Osteocyte (in vitro differentiated cells): ENCODE measurements around the gene RAB44. TPM values are rescaled to one million over a fixed set of nuclear protein-coding genes. Genes with fewer than 3 reads are reported as not detected.

ENCODE experiments used
- DNase-seq: peaks from one replicate; pipeline ENCODE4 v3.0.0; 2021; ENCODE audit warnings: mixed read lengths; ENCODE audit not compliant: unreplicated experiment; ENCODE audit errors: extremely low spot score
- H3K27ac Mint-ChIP-seq: one replicate; pipeline ENCODE4 v1.8.0; 2021; ENCODE audit warnings: mild to moderate bottlenecking, mixed read lengths; ENCODE audit not compliant: unreplicated experiment
- H3K27me3 Mint-ChIP-seq: one replicate; pipeline ENCODE4 v1.8.0; 2021; ENCODE audit warnings: mixed read lengths; ENCODE audit not compliant: unreplicated experiment
- H3K36me3 Mint-ChIP-seq: one replicate; pipeline ENCODE4 v1.8.0; 2021; ENCODE audit warnings: mixed read lengths; ENCODE audit not compliant: unreplicated experiment
- H3K4me1 Mint-ChIP-seq: one replicate; pipeline ENCODE4 v1.8.0; 2021; ENCODE audit warnings: mixed read lengths; ENCODE audit not compliant: unreplicated experiment
- H3K4me3 Mint-ChIP-seq: one replicate; pipeline ENCODE4 v1.8.0; 2021; ENCODE audit warnings: mild to moderate bottlenecking, moderate library complexity, mixed read lengths; ENCODE audit not compliant: unreplicated experiment
- H3K9me3 Mint-ChIP-seq: one replicate; pipeline ENCODE4 v1.8.0; 2021; ENCODE audit warnings: mixed read lengths; ENCODE audit not compliant: unreplicated experiment
- CTCF ChIP-seq: fragments of 200-600 bp; sonication (generic); IDR thresholded peaks from 2 replicates; pipeline ENCODE4 v1.5.0; 2021; ENCODE audit warnings: antibody characterized with exemption, mild to moderate bottlenecking, moderate library complexity
- total RNA-seq: library from RNA; stranded (reverse); gene quantifications from 2 replicates; pipeline ENCODE4 v1.2.1, GENCODE V29; 2021

Gene RAB44
- total RNA-seq, 1 donor from 2014 or later, result not detected

GRCh38 chr6:36735110-36736071, 37.8 kb downstream of the RAB44 start:
- H3K9me3 Mint-ChIP-seq, result no peaks in the 10 kb centered on the region
- H3K36me3 Mint-ChIP-seq, result no peaks in the 10 kb centered on the region
- H3K27ac Mint-ChIP-seq, result no peak overlapping the region
- no peaks in the 10 kb centered on the region for H3K27me3 Mint-ChIP-seq
- no peak for TF ChIP-seq CTCF
- peaks cover 4% of the 10 kb centered on the region for H3K4me1 Mint-ChIP-seq
- DNase-seq, result no peak
- no peak overlapping the region for H3K4me3 Mint-ChIP-seq

DNA sequence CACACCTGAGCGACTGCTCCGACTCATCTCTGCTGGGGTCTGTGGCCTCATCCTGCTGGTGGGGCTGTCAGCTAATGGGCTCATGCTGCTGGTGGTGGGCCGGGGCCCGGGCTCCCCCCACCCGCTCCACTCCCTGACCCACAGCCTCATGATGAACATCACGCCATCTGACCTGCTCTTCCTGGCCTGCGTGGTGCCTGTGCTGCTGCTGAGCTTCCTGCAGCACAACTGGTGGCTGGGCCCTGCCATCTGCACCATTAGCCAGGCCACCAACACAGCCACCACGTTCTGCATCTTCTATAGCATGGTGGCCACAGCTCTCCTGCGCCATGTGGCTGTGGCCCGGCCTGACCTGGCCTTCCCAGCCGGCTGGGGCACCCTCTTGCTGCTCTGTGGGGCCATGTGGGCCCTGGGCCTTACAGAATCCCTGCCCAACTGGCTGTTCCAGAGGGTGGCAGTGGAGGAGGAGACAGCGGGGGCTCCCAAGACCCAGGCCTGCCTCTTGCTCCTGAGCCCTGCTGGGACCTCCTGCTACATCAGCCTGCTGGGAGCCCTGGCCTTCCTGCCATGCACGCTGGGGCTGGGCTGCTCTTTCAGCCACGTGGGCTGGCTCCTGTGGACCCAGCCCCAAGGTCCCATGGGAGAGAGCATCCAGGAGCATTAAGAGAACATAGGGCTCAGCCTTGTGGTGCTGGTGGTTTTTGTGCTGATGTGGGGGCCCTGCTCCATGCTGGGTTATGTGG, 39.6 kb downstream of the RAB44 start:
- DNase-seq, result no peak
- H3K36me3 Mint-ChIP-seq, result no peaks in the 10 kb centered on the region
- peaks cover 4% of the 10 kb centered on the region for H3K4me1 Mint-ChIP-seq
- H3K4me3 Mint-ChIP-seq, result no peak overlapping the region
- no peak for TF ChIP-seq CTCF
- no peak overlapping the region for H3K27ac Mint-ChIP-seq
- no peaks in the 10 kb centered on the region for H3K27me3 Mint-ChIP-seq
- H3K9me3 Mint-ChIP-seq, result no peaks in the 10 kb centered on the region

DNA sequence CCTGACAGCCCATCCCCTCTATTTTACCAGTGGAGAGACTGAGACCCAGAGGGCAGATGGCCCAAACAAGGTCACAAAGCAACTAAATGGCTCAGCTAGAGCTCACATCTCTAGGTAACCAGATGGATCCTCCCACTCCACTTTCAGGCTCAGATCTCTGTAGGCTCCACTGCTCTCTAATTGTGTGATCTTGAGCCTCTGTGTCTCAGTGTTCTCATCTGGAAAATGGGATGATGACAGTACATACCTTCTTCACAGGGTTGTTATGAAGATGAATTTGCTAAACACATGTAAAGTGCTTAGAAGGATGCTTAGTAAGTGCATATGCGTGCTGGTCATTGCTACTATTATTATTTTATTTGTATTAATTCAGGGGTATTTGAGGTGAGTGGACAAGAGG, 40.5 kb downstream of the RAB44 start:
- Mint-ChIP-seq H3K4me3 (no peak overlapping the region), H3K4me1 (peaks cover 4% of the 10 kb centered on the region), H3K27me3 (no peaks in the 10 kb centered on the region), H3K9me3 (no peaks in the 10 kb centered on the region), H3K27ac (no peak overlapping the region), H3K36me3 (no peaks in the 10 kb centered on the region)
- no peak for TF ChIP-seq CTCF
- no peak for DNase-seq

GRCh38 chr6:36739947-36740817, 42.6 kb downstream of the RAB44 start:
- no peaks in the 10 kb centered on the region for H3K36me3 Mint-ChIP-seq
- H3K4me1 Mint-ChIP-seq, result peaks cover 8% of the 10 kb centered on the region
- H3K27ac Mint-ChIP-seq, result no peak overlapping the region
- no peak for TF ChIP-seq CTCF
- no peaks in the 10 kb centered on the region for H3K27me3 Mint-ChIP-seq
- no peak for DNase-seq
- H3K9me3 Mint-ChIP-seq, result no peaks in the 10 kb centered on the region
- no peak overlapping the region for H3K4me3 Mint-ChIP-seq
